KOPT-K1 (cell line): ENCODE data around the gene MAP2K3.

Source experiments
- H3K27ac ChIP-seq: fragments of 200-600 bp; sonication (generic); 2 replicates; pipeline ENCODE4 v1.5.1; 2016; ENCODE audit warnings: antibody characterized with exemption, mild to moderate bottlenecking, low read depth, low read length; ENCODE audit not compliant: poor library complexity, severe bottlenecking
- H3K36me3 ChIP-seq: fragments of 200-600 bp; sonication (generic); 2 replicates; pipeline ENCODE4 v1.5.1; 2017; ENCODE audit warnings: antibody characterized with exemption, mild to moderate bottlenecking, low read length, moderate library complexity; ENCODE audit not compliant: insufficient read depth
- H3K9me3 ChIP-seq: fragments of 200-600 bp; sonication (generic); 2 replicates; pipeline ENCODE4 v1.5.1; 2017; ENCODE audit warnings: antibody characterized with exemption, low read length, mild to moderate bottlenecking; ENCODE audit not compliant: insufficient read depth, poor library complexity, severe bottlenecking

The MAP2K3 gene

DNA sequence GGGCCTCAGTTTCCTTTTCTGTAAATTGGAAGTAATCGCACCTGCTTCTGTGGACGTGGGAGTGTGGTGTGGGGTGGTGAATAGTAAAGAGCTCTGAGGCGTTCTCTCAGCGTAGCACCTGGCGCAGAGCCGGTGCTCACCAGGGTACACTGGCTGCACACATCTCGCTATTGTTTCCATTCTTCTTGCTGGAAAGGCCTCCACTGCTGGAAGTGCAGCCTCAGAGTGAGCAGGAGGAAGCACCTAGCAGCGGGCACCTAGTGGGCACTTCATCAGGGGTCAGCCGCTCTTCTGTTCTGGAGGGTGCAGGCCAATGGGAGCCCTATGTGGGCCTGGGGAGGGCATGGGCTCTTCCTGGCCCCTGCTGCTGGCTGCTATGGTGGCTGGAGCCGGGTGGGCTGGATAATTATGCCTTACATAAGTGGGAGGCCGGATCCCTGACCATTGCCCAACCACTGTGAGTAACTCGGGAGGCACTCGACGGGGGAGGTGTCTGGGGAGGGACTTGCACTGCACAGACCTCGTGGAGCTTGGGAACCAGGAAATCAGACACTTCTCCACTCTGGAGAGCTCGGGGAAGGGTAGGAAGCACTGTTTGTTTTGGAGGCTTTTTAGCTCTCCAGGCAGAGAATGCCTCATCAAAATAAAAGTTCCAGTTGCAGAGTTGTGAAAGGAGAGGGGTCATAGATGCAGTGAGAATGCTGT, 1.7 kb downstream of the MAP2K3 start:
- H3K27ac ChIP-seq: peak overlapping the region; percentile 86
- H3K9me3 ChIP-seq: no peaks in the 10 kb centered on the region
- no peaks in the 10 kb centered on the region for H3K36me3 ChIP-seq

DNA sequence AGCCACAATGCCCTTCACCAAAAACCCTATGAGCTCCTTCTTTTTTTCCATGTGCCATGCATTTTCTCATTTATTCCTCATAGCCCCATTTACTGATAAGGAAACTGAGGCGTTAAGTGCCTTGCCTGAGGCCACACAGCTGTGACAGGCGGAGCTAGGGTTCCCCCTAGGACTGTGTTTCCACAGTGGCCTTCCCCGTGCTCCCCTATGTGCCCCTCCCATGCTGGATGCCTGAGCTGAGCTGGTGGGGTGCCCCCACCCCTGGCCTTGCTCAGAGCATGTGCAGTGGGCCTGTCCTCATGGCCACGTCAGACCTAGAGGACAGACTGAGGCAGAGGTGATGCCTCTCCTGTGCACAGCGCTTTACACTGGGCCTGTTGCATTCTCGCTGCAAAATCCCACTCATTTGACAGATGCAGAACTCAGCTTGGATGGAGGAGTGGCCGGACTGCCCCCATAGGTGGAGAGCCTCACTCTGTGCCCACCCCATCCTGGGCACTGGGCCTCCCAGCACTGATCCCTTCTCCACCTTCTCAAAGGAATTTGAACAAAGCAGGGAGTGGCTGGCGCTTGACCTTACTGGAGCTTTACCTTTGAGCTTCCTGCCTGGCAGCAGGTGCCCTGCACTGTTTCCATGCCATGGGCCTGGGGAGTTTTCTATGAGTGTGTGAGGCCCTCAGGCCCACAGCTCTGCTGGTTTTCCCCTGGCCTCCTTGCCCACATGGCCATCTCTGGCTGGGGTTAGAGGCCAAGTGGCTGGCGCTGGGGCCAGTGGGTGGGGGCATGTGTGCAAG, 2.6 kb downstream of the MAP2K3 start:
- Histone ChIP-seq H3K9me3 (no peaks in the 10 kb centered on the region), H3K36me3 (no peaks in the 10 kb centered on the region), H3K27ac (peak overlapping the region; percentile 86)

DNA sequence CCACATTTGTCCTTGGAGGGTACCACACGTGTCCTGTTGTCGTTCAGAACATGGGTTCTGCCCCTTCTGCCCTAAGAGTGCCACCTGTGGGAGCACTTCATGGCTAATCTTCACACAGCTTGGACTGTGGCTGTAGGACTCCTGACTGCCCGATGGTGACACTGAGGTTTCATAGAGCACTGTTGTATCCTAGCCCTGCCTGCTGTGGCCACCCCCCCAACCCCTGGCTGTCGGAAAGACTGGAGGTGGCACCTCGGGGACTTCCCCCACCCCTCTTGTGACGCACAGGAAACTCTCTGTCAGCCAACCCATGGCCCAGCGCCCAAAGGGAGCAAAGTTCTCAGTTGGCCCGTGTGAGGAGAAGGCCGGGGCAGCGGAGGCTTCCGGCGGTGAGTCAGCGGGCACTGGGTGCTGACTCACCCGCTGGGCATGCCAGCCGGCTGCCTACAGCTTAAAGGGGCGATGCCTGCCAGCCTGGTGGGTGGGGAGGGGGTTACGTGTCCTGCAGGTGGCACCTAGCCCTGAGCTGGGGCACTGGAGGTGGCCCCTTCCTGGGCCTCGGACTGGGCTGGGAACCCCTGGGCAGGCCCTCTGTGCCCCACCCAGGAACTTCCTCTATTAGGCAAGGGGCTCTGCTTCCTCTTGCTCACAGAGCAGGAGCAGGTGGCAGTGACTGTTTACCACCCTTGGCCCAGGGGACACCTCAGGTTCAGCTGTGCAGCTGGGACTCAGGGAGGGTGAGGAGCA, 3.4 kb downstream of the MAP2K3 start:
- Histone ChIP-seq H3K9me3 (no peaks in the 10 kb centered on the region), H3K36me3 (no peaks in the 10 kb centered on the region), H3K27ac (peak overlapping the region; percentile 86)

DNA sequence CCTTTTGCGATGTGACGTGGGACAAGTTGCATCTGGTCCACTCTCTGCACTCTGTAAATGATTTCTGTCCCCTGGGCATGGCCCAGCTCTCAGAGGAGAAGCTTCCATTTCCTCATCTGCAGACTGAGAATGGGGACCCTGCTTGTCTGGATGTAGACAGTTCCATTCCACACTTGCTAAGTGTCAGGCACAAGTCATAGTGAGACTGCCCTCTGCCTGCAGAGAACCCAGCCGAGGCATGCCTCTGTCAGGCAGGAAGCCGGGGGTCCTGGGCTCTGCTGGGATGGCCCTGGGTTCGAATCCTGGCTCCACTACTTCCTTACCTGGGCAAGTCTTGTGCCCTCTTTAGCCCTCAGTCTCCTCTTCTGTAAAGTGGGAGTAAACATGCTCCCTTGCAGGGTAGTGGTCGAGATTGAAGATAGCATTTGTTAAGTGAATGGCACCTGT, 4.1 kb downstream of the MAP2K3 start:
- no peaks in the 10 kb centered on the region for H3K36me3 ChIP-seq
- H3K9me3 ChIP-seq: no peaks in the 10 kb centered on the region
- H3K27ac ChIP-seq: peak overlapping the region; percentile 86

DNA sequence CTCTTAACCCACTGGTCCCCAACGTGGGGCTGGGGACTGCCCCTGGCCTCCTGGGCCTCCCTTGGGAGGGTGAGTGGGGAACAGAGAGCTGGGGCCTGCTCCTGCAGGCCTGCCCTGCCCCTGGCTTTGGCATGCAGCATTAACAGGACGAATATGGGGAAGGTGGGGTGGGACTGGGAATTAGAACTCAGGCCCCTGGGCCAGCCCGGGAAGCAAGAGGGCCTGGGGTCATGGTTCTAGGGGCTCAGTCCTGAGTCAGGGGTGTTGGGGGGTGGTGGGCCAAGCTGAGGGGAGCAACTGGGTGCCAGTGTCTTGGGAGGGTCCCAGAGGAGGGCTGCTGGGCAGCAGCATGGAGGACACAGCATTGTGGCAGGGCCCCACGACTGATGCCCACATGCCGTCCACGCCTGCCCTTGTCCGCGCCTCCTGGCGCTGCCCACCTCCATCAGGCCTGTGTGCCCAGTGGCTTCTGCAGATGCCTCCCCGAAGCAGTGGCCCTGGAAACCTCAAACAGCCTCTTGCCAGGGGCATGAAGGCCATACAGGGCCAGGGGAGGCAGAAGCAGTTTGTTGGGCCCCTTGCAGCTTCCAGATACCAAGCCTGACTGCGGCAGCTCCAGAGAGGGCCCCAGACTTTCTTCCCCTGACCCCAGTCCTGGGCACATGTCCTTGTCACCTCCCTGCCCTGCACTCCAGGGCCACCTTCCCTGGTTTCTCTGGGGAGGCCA, 4.8 kb downstream of the MAP2K3 start:
- Histone ChIP-seq H3K27ac (peak overlapping the region; percentile 86), H3K9me3 (no peaks in the 10 kb centered on the region), H3K36me3 (no peaks in the 10 kb centered on the region)

DNA sequence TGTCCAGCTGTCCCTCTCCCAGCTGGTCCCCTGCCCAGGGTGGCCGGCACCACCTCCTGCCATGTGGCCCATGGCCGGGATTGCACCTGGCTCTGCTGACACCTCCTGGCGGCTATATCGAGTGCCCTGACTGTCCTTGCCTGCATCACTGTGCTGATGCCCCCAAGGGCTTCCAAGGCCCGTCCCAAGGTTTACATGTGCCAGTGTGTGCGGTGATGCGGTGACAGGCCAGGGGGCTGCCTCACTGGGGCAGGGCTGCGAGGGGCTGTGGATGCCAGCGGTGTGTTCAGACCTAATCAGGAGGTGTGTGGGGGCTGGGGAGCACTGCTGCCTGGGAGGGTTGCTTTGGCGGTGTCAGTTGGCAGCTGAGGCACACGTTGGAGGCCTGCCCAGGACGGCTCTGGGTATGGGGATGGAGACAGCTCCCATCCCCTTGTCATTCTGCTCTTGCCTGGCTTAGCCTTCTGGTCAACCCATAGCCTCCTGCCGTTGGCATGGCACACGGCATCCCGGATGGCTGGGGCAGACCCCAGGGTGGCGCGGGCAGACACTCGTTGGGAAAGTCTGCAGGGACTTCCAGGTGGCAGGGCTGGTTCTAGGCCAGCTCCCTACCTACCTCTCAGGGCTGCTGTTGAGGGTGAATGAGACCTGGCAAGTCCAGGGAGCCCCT, 5.5 kb downstream of the MAP2K3 start:
- Histone ChIP-seq H3K27ac (peak overlapping the region; percentile 86), H3K9me3 (no peaks in the 10 kb centered on the region), H3K36me3 (no peaks in the 10 kb centered on the region)

DNA sequence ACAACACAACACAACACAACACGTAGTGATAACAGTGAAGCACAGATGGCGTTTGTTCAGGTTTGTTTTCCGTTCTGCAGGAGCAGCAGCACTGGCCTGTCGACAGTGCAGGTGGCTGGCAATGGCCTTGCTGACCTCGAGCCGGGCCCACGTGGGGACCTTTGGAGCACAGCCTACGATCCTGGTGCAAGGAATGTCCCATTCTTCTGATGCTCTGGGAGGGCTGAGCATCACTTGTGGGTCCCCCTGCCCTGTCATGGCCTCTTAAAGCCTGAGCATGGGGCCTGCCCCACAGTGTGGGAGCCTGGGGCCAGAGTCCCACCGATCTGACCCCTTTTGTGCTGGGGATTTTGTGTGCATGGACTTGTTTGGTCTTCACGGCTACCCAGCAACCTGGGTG, 6.8 kb downstream of the MAP2K3 start:
- no peak overlapping the region for H3K27ac ChIP-seq
- no peaks in the 10 kb centered on the region for H3K36me3 ChIP-seq
- no peaks in the 10 kb centered on the region for H3K9me3 ChIP-seq

DNA sequence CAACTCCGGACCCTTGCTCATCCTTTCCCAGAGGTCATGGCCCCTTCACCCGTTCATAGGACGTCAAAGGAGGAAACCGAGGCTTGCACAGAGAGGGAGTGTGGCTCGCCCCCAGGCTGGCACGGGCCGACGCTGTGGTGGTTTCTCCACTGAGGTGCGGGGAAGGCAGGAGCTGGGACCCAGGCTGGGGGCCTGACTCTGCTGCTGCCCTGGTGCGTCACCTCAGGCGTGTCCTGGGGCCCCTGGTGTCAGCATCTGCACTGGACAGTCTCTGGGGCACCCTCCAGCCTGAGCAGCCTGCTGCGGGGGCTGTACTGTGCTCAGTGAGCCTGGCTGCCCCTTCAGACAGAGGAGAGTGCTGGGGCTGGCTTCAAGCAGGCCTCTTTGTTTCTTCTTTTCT, 7.4 kb downstream of the MAP2K3 start:
- no peak overlapping the region for H3K27ac ChIP-seq
- H3K9me3 ChIP-seq: no peaks in the 10 kb centered on the region
- no peaks in the 10 kb centered on the region for H3K36me3 ChIP-seq

DNA sequence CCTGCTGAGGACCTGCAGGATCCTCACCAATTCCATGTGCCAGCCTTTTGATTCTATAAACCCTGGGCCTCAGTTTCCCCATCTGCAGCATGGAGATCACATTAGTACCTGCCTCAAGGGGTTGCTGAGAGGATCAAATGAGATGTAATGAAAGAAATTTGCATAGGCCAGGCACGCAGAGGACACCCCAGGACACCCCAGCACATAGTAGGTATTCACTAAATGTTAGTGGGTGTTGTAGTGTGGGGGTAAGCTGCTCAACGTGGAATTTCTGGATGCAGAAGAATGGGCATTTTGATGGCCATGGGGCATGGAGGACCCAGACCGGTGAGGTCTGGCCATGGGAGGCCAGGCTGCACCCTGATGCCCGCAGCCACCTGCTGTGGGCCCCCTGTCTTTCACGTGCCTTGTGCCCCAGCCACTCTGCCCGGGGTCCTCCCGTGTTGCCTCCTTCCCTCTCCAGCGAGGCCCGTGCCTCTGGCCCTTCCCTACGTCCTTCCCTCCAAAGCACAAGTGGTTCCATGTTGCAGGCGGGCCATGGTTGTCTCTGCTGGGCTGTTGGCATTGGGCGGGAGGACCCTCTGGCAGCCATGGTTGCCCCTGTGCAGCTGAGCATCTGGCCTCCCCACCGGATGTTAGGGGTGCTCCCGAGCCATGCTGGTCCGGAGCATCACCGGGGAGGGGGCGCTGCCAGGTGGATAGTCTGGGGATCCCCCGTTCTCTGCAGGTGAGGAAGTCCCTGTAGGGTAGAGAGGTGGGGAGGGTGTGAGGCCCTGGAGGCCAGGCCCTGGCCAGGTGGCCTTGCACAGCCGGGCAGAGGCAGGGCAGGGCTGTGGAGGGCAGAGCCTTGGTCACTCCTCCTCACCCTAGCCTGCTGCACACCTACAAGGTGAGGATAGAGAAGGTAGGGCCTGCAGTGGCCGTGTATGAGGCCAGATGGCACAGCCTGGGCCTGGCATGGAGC, 8.6 kb downstream of the MAP2K3 start:
- Histone ChIP-seq H3K9me3 (no peaks in the 10 kb centered on the region), H3K36me3 (peaks cover under 1% of the 10 kb centered on the region; the same call in 1 of the 2 replicates), H3K27ac (no peak overlapping the region)

DNA sequence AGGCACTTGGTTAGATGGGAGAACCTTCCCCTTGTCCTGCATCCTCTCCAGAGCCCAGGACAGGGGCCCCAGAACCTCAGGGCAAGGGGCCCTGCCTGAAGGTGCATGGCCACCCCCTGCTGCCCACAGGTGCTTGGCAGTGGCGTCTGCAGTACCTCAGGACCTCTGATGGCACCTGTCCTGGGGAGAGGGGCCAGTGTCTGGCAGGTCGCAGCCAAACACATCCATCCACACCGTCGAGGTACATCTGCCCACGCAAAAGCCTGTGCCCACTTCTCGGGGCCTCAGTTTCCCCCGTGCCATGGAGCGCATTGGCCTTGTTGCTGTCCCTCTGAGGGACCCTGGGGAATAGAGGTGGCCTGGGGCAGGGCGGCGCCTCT, 9.3 kb downstream of the MAP2K3 start:
- Histone ChIP-seq H3K27ac (no peak overlapping the region), H3K36me3 (peaks cover 4% of the 10 kb centered on the region; the same call in 1 of the 2 replicates), H3K9me3 (no peaks in the 10 kb centered on the region)

DNA sequence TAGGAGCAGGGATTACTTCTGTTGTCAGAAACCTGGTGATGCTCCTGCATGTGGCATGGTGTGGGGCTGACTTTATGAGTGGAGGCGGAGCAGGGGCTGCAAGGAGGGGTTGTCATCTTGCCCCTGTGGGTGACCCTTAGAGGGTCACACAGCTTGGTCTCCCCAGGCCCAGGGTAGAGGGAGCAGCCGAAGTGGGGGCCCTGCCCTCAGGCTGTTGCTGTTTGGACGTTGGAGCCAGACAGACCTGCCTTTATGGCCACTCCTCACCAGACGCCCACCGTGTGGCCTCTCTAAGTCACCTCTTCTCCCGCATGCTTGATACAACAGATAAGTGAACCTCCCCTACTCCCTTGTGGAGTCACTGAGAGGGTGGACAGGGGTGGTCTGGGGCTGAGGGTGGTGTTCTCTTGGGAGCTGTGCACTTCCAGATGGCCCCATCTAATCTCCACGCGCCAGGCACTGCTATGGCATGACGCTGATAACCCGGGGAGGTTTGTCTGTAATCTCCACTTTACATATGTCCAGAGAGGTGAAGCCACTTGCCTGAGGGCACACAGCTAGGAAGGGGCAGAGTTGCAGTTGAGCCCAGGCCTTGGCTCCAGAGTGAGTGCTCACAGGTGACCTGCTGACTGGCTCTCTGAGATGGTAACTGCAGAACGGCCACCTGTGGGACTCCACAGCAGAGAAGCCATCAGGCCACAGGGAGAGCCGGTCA, 10.0 kb downstream of the MAP2K3 start:
- H3K36me3 ChIP-seq: peaks cover 11% of the 10 kb centered on the region; the same call in 1 of the 2 replicates
- H3K9me3 ChIP-seq: no peaks in the 10 kb centered on the region
- no peak overlapping the region for H3K27ac ChIP-seq

DNA sequence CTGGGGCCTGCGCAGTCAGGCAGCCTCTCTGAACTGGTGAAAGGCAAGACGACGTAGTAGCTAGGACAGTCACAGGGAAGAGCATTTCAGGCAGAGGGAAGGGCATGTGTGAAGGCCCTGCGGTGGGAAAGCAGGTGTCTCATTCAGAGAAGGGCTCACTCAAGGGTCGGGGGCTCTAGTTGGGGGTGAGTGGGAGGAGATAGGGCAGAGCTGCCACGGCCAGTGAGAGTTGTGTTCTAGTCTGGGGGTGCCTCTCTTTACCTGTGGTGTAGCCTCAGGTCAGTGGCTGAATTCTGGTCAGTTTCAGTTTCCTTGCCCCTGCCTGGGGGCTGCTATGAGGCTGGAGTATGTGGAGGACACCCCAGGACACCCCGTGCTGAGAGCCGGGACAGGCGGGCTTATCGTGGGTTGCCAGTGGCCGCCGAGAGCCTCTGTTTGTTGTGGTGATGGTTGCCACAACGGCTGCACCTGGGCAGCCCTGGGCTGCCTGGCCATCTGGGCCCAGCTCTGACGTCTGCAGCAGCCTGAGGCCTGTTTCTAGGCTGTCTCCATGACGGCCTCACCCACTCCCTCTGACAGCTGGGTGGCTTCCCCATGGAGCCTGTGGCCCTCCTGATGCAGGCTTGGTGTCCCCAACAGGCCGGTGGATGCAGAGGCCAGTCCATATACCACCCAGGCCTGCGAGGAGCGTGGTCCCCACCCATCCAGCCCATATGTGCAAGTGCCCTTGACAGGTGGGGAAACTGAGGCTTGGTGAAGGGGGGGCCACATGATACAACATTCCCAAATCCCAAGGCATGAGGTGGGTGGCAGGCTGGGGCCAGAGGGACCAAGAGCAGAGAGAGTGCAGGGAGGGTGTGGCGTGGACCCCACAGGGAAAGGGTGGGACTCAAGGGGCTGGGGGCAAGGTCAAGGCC, 10.8 kb downstream of the MAP2K3 start:
- Histone ChIP-seq H3K36me3 (peaks cover 19% of the 10 kb centered on the region; the same call in 1 of the 2 replicates), H3K27ac (no peak overlapping the region)

More for the DNA sequence above, 10.8 kb downstream of the MAP2K3 start:
- H3K9me3 ChIP-seq: no peaks in the 10 kb centered on the region
